Activated CD4-positive, alpha-beta T cell treated with anti-CD3 and anti-CD28 coated beads, Interleukin-2, amount 10 ng/mL, durations not matched to agents 7 days and 5 days (primary cell): Measurements from ENCODE around the gene SRI. TPM values are rescaled to one million over a fixed set of nuclear protein-coding genes. Genes with fewer than 3 reads are reported as not detected.
A peak's percentile ranks its signal among the peaks of the same experiment; 100 is the strongest.
"Not testable (repeated sequence)": the region's sequence is repeated elsewhere in the genome, so short reads cannot be mapped to it uniquely, and the experiment has no call there.

Experiments
- CTCF ChIA-PET: fragments of 350-600 bp; sonication (Branson Sonifier 250); formaldehyde crosslinking; loops from one replicate; lab custom pipeline; 2021; ENCODE audit warnings: antibody characterized with exemption; lab: Charles Lee
- POLR2A ChIA-PET: fragments of 350-600 bp; sonication (Branson Sonifier 250); formaldehyde crosslinking; loops from one replicate; lab custom pipeline; 2021; ENCODE audit warnings: antibody characterized with exemption; lab: Charles Lee
- DNase-seq: peaks from one replicate; pipeline ENCODE4 v3.0.0-alpha.2; 2020
- H3K27ac Mint-ChIP-seq: one replicate; pipeline ENCODE4 v1.8.0; 2021; ENCODE audit warnings: mild to moderate bottlenecking, moderate library complexity, mixed read lengths
- H3K27me3 Mint-ChIP-seq: one replicate; pipeline ENCODE4 v1.8.0; 2021; ENCODE audit warnings: mixed read lengths
- H3K36me3 Mint-ChIP-seq: one replicate; pipeline ENCODE4 v1.8.0; 2021; ENCODE audit warnings: low read depth, mixed read lengths
- H3K4me1 Mint-ChIP-seq: one replicate; pipeline ENCODE4 v1.8.0; 2021; ENCODE audit warnings: mixed read lengths
- H3K4me3 Mint-ChIP-seq: one replicate; pipeline ENCODE4 v1.8.0; 2021; ENCODE audit warnings: mild to moderate bottlenecking, moderate library complexity, mixed read lengths
- H3K9me3 Mint-ChIP-seq: one replicate; pipeline ENCODE4 v1.8.0; 2021; ENCODE audit warnings: mixed read lengths
- total RNA-seq, 2 experiments: library from RNA; stranded (reverse); gene quantifications; one replicate each; pipeline ENCODE4 v1.2.3, GENCODE V29; 2021

The SRI gene
- total RNA-seq, result 100 to 1,000 TPM; 109 to 115 TPM

- ChIA-PET CTCF (interaction anchor here (0.5 to 1.6 kb wide), 10 partner anchors 8 to 1640 kb away, joined by 3 to 5 read pairs (median 4); no protein-coding TSS in a partner anchor), POLR2A (no interaction called here)
- H3K27me3 Mint-ChIP-seq, result no peaks in the 10 kb centered on the region
- peaks cover 18% of the 10 kb centered on the region for H3K36me3 Mint-ChIP-seq
- peak; percentile 90 for DNase-seq
- H3K4me1 Mint-ChIP-seq, result peaks cover 33% of the 10 kb centered on the region
- H3K9me3 Mint-ChIP-seq, result no peaks in the 10 kb centered on the region
- H3K4me3 Mint-ChIP-seq, result peak within 1 kb of the TSS; percentile 96
- peak within 1 kb of the TSS; percentile 98 for H3K27ac Mint-ChIP-seq
Observed at GRCh38 chr7:88219781-88220747, at the start of gene SRI. Gene SRI, minus strand, starts transcription at chr7:88220038. Its CDS starts 12 bp downstream, at chr7:88220026.

GRCh38 chr7:88269586-88269985 is 49.7 kb upstream of the SRI start:
- Mint-ChIP-seq H3K27me3 (no peaks in the 10 kb centered on the region), H3K36me3 (no peaks in the 10 kb centered on the region), H3K9me3 (no peaks in the 10 kb centered on the region), H3K4me1 (no peaks in the 10 kb centered on the region), H3K4me3 (no peak overlapping the region), H3K27ac (no peak overlapping the region)
- CTCF ChIA-PET, result no interaction called here
- POLR2A ChIA-PET, result no interaction called here
- no peak for DNase-seq

GRCh38 chr7:88268858-88269257 is 49.0 kb upstream of the SRI start:
- no peaks in the 10 kb centered on the region for H3K4me1 Mint-ChIP-seq
- no peaks in the 10 kb centered on the region for H3K9me3 Mint-ChIP-seq
- H3K36me3 Mint-ChIP-seq, result no peaks in the 10 kb centered on the region
- no peak overlapping the region for H3K27ac Mint-ChIP-seq
- POLR2A ChIA-PET, result no interaction called here
- CTCF ChIA-PET, result no interaction called here
- no peaks in the 10 kb centered on the region for H3K27me3 Mint-ChIP-seq
- H3K4me3 Mint-ChIP-seq, result no peak overlapping the region
- no peak for DNase-seq

GRCh38 chr7:88268051-88268450 is 48.2 kb upstream of the SRI start:
- Mint-ChIP-seq H3K27ac (no peak overlapping the region), H3K4me3 (no peak overlapping the region), H3K27me3 (no peaks in the 10 kb centered on the region), H3K36me3 (no peaks in the 10 kb centered on the region), H3K9me3 (no peaks in the 10 kb centered on the region), H3K4me1 (no peaks in the 10 kb centered on the region)
- ChIA-PET POLR2A (no interaction called here), CTCF (no interaction called here)
- DNase-seq, result no peak

- ChIA-PET CTCF (no interaction called here), POLR2A (no interaction called here)
- H3K36me3 Mint-ChIP-seq, result no peaks in the 10 kb centered on the region
- no peak for DNase-seq
- no peaks in the 10 kb centered on the region for H3K27me3 Mint-ChIP-seq
- H3K9me3 Mint-ChIP-seq, result no peaks in the 10 kb centered on the region
- H3K4me3 Mint-ChIP-seq, result no peak overlapping the region
- H3K27ac Mint-ChIP-seq, result no peak overlapping the region
- H3K4me1 Mint-ChIP-seq, result no peaks in the 10 kb centered on the region
Observed at GRCh38 chr7:88267421-88267820, 47.6 kb upstream of the SRI start.

GRCh38 chr7:88264987-88265386 is 45.1 kb upstream of the SRI start:
- CTCF ChIA-PET, result interaction anchor here (0.6 kb wide), 1 partner anchor 1142 kb away, joined by 3 read pairs; no protein-coding TSS in a partner anchor
- not testable (repeated sequence) for H3K36me3 Mint-ChIP-seq

GRCh38 chr7:88262562-88262961 is 42.7 kb upstream of the SRI start:
- Mint-ChIP-seq H3K4me3 (no peak overlapping the region), H3K4me1 (no peaks in the 10 kb centered on the region), H3K9me3 (no peaks in the 10 kb centered on the region), H3K36me3 (no peaks in the 10 kb centered on the region), H3K27me3 (peaks cover 7% of the 10 kb centered on the region), H3K27ac (no peak overlapping the region)
- DNase-seq, result no peak
- ChIA-PET CTCF (no interaction called here), POLR2A (no interaction called here)

More at GRCh38 chr7:88264987-88265386, 45.1 kb upstream of the SRI start:
- DNase-seq, H3K27me3 Mint-ChIP-seq, H3K27ac Mint-ChIP-seq, H3K9me3 Mint-ChIP-seq, POLR2A ChIA-PET, H3K4me1 Mint-ChIP-seq, H3K4me3 Mint-ChIP-seq: not testable (repeated sequence)

- H3K36me3 Mint-ChIP-seq, result no peaks in the 10 kb centered on the region
- H3K27me3 Mint-ChIP-seq, result peaks cover 9% of the 10 kb centered on the region
- DNase-seq, result no peak
- H3K27ac Mint-ChIP-seq, result no peak overlapping the region
- CTCF ChIA-PET, result no interaction called here
- H3K4me3 Mint-ChIP-seq, result no peak overlapping the region
- POLR2A ChIA-PET, result no interaction called here
- no peaks in the 10 kb centered on the region for H3K4me1 Mint-ChIP-seq
- H3K9me3 Mint-ChIP-seq, result no peaks in the 10 kb centered on the region
Observed at GRCh38 chr7:88260719-88261118, 40.9 kb upstream of the SRI start.

GRCh38 chr7:88259656-88260380 is 40.0 kb upstream of the SRI start:
- POLR2A ChIA-PET, result no interaction called here
- H3K9me3 Mint-ChIP-seq, result no peaks in the 10 kb centered on the region
- DNase-seq, result no peak

GRCh38 chr7:88258296-88258695 is 38.5 kb upstream of the SRI start:
- H3K36me3 Mint-ChIP-seq, H3K27me3 Mint-ChIP-seq, H3K4me3 Mint-ChIP-seq, H3K27ac Mint-ChIP-seq, CTCF ChIA-PET, DNase-seq, POLR2A ChIA-PET, H3K4me1 Mint-ChIP-seq: not testable (repeated sequence)
- H3K9me3 Mint-ChIP-seq, result peaks cover 12% of the 10 kb centered on the region

More at GRCh38 chr7:88259656-88260380, 40.0 kb upstream of the SRI start:
- Mint-ChIP-seq H3K4me3 (no peak overlapping the region), H3K36me3 (no peaks in the 10 kb centered on the region), H3K27ac (no peak overlapping the region), H3K27me3 (peaks cover 9% of the 10 kb centered on the region), H3K4me1 (no peaks in the 10 kb centered on the region)
- CTCF ChIA-PET, result no interaction called here

GRCh38 chr7:88256906-88257305 is 37.1 kb upstream of the SRI start:
- no peak overlapping the region for H3K4me3 Mint-ChIP-seq
- peaks cover 9% of the 10 kb centered on the region for H3K27me3 Mint-ChIP-seq
- DNase-seq, result no peak
- ChIA-PET CTCF (no interaction called here), POLR2A (no interaction called here)
- no peaks in the 10 kb centered on the region for H3K36me3 Mint-ChIP-seq
- H3K27ac Mint-ChIP-seq, result no peak overlapping the region
- peaks cover 12% of the 10 kb centered on the region for H3K9me3 Mint-ChIP-seq
- no peaks in the 10 kb centered on the region for H3K4me1 Mint-ChIP-seq

GRCh38 chr7:88254721-88255424 is 35.0 kb upstream of the SRI start:
- ChIA-PET CTCF (no interaction called here), POLR2A (no interaction called here)
- peaks cover 13% of the 10 kb centered on the region for H3K27me3 Mint-ChIP-seq
- no peaks in the 10 kb centered on the region for H3K36me3 Mint-ChIP-seq
- DNase-seq, result no peak
- H3K4me1 Mint-ChIP-seq, result no peaks in the 10 kb centered on the region
- H3K4me3 Mint-ChIP-seq, result no peak overlapping the region
- peaks cover 12% of the 10 kb centered on the region for H3K9me3 Mint-ChIP-seq
- no peak overlapping the region for H3K27ac Mint-ChIP-seq
